Activated T-helper 1 cell treated with Interleukin-2 at 50 U/mL for 16 hours (primary cell): ENCODE measurements around the gene DHX35.
A peak's percentile ranks its signal among the peaks of the same experiment; 100 is the strongest.

Experiments
- DNase-seq: peaks from one replicate; pipeline ENCODE4 v3.0.0-alpha.2; 2020; ENCODE audit warnings: low read depth

The DHX35 gene

GRCh38 chr20:38962044-38962927, at the start of gene DHX35:
Gene DHX35 (plus strand): TSS chr20:38962344. CDS start chr20:38962368, 24 bp downstream.
- peak; percentile 98 for DNase-seq

GRCh38 chr20:38915355-38915754, 46.8 kb upstream of the DHX35 start:
- no peak for DNase-seq

GRCh38 chr20:38917657-38918056, 44.5 kb upstream of the DHX35 start:
- DNase-seq = no peak

- no peak for DNase-seq
Observed at GRCh38 chr20:38918172-38918571, 44.0 kb upstream of the DHX35 start.

- DNase-seq = no peak
Observed at GRCh38 chr20:38919683-38920082, 42.5 kb upstream of the DHX35 start.

GRCh38 chr20:38920411-38920810, 41.7 kb upstream of the DHX35 start:
- DNase-seq = no peak

GRCh38 chr20:38920851-38921250, 41.3 kb upstream of the DHX35 start:
- DNase-seq = no peak

- no peak for DNase-seq
Observed at GRCh38 chr20:38924718-38925117, 37.4 kb upstream of the DHX35 start.

GRCh38 chr20:38926142-38926933, 35.8 kb upstream of the DHX35 start, which contains the start of gene FAM83D:
Gene FAM83D (plus strand): TSS chr20:38926417. CDS start chr20:38926443, 26 bp downstream.
- DNase-seq = peak; percentile 85

GRCh38 chr20:38926934-38927616, 35.1 kb upstream of the DHX35 start:
- no peak for DNase-seq

GRCh38 chr20:38927902-38928578, 34.1 kb upstream of the DHX35 start:
- DNase-seq = no peak

- DNase-seq = no peak
Observed at GRCh38 chr20:38930242-38930569, 31.9 kb upstream of the DHX35 start.

- no peak for DNase-seq
Observed at GRCh38 chr20:38931984-38932383, 30.2 kb upstream of the DHX35 start.

- DNase-seq = no peak
Observed at GRCh38 chr20:38932457-38933120, 29.6 kb upstream of the DHX35 start.

GRCh38 chr20:38934530-38934929, 27.6 kb upstream of the DHX35 start:
- DNase-seq = no peak

- no peak for DNase-seq
Observed at GRCh38 chr20:38935285-38935684, 26.9 kb upstream of the DHX35 start.

- no peak for DNase-seq
Observed at GRCh38 chr20:38935967-38936407, 26.2 kb upstream of the DHX35 start.

- no peak for DNase-seq
Observed at GRCh38 chr20:38937000-38937399, 25.1 kb upstream of the DHX35 start.

GRCh38 chr20:38937978-38938473, 24.1 kb upstream of the DHX35 start:
- DNase-seq = no peak

- no peak for DNase-seq
Observed at GRCh38 chr20:38939686-38940085, 22.5 kb upstream of the DHX35 start.

- no peak for DNase-seq
Observed at GRCh38 chr20:38940644-38941043, 21.5 kb upstream of the DHX35 start.
